ENCODE data around the gene CAND2.

DNA sequence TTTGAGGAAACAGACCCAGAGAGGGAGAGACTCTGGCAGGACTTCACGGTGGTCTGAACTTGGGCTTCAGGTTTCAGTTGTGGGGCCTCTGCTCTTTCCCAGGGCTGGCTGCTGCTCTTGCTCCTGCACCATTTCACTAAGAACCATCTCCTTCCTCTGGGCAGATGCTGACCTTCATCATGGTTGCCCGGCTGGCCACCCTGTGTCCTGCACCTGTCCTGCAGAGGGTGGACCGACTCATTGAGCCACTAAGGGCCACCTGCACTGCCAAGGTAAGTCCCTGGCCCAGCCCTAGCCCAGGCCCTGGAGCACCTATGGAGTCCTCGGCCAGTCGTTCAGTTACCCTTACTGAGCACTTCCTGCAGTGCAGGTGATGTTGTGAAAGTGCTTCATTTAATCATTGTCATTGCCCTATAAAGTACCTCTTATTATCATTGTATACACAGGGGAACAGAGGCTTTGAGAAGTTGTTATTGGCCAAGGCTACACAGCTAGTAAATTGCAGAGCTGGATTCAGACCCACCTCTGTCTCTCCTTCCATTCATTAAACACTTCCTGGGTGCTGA lies 34.9 kb downstream of the CAND2 start:
- TF ChIP-seq, protein P1, sequence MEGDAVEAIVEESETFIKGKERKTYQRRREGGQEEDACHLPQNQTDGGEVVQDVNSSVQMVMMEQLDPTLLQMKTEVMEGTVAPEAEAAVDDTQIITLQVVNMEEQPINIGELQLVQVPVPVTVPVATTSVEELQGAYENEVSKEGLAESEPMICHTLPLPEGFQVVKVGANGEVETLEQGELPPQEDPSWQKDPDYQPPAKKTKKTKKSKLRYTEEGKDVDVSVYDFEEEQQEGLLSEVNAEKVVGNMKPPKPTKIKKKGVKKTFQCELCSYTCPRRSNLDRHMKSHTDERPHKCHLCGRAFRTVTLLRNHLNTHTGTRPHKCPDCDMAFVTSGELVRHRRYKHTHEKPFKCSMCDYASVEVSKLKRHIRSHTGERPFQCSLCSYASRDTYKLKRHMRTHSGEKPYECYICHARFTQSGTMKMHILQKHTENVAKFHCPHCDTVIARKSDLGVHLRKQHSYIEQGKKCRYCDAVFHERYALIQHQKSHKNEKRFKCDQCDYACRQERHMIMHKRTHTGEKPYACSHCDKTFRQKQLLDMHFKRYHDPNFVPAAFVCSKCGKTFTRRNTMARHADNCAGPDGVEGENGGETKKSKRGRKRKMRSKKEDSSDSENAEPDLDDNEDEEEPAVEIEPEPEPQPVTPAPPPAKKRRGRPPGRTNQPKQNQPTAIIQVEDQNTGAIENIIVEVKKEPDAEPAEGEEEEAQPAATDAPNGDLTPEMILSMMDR (conservative IDR thresholded peaks at IDR 0.05) = no peak
- TF ChIP-seq EZH2 (IDR thresholded peaks at IDR 0.05; ENCODE audit: low read depth) = no peak

Data from PC-9 (cell line).